Hepatocyte (in vitro differentiated cells): ENCODE measurements around the gene RUFY2.
"Not testable (repeated sequence)": the region's sequence is repeated elsewhere in the genome, so short reads cannot be mapped to it uniquely, and the experiment has no call there.

ENCODE experiments used
- EZH2 ChIP-seq: fragments of 200-600 bp; sonication (generic); IDR thresholded peaks from 2 replicates; pipeline ENCODE4 v1.6.1; 2016; ENCODE audit warnings: antibody characterized with exemption, mild to moderate bottlenecking, borderline replicate concordance
- EZH2phosphoT487 ChIP-seq: fragments of 200-600 bp; sonication (generic); IDR thresholded peaks from one replicate; pipeline ENCODE4 v1.6.1; 2018; ENCODE audit warnings: antibody characterized with exemption, mild to moderate bottlenecking, low read depth, moderate library complexity; ENCODE audit not compliant: unreplicated experiment, severe bottlenecking
- TF ChIP-seq, protein P1 (sequence below): fragments of 200-600 bp; sonication (generic); IDR thresholded peaks from 2 replicates; pipeline ENCODE4 v1.5.1; 2016; ENCODE audit warnings: antibody characterized with exemption, mild to moderate bottlenecking; ENCODE audit not compliant: poor library complexity

DNA sequence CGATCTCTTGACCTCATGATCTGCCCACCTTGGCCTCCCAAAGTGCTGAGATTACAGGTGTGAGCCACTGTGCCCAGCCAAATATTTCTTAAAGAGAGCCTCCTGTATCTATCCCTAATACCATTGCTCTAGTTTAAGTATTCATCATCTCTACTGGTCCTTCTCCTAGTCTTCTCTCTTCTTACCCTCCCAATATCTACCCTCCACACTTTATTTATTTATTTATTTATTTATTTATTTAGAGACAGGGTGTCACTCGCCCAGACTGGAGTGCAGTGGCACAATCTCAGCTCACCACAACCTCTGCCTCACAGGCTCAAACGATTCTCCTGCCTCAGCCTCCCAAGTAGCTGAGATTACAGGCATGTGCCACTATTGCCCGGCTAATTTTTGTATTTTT lies 82.7 kb downstream of the RUFY2 start:
- TF ChIP-seq EZH2, EZH2phosphoT487: not testable (repeated sequence)
- TF ChIP-seq, protein P1, sequence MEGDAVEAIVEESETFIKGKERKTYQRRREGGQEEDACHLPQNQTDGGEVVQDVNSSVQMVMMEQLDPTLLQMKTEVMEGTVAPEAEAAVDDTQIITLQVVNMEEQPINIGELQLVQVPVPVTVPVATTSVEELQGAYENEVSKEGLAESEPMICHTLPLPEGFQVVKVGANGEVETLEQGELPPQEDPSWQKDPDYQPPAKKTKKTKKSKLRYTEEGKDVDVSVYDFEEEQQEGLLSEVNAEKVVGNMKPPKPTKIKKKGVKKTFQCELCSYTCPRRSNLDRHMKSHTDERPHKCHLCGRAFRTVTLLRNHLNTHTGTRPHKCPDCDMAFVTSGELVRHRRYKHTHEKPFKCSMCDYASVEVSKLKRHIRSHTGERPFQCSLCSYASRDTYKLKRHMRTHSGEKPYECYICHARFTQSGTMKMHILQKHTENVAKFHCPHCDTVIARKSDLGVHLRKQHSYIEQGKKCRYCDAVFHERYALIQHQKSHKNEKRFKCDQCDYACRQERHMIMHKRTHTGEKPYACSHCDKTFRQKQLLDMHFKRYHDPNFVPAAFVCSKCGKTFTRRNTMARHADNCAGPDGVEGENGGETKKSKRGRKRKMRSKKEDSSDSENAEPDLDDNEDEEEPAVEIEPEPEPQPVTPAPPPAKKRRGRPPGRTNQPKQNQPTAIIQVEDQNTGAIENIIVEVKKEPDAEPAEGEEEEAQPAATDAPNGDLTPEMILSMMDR, result not testable (repeated sequence)
